Neuronal stem cell (in vitro differentiated cells): ENCODE results near the gene ZBTB42.

ENCODE experiments used
- DNase-seq: peaks from one replicate; pipeline ENCODE4 v3.0.0-alpha.2; 2013; ENCODE audit warnings: low spot score
- H2AFZ ChIP-seq: one replicate; pipeline ENCODE4 v1.6.1; 2013; ENCODE audit warnings: mild to moderate bottlenecking, low read length, inconsistent platforms
- H2AK5ac ChIP-seq: 2 replicates; pipeline ENCODE4 v1.6.1; 2013; ENCODE audit warnings: low read depth, mild to moderate bottlenecking, inconsistent platforms, low read length, moderate library complexity, mixed read lengths
- H2BK120ac ChIP-seq: 2 replicates; pipeline ENCODE4 v1.6.1; 2013; ENCODE audit warnings: low read depth, mild to moderate bottlenecking, inconsistent platforms, low read length, moderate library complexity, mixed read lengths
- H2BK12ac ChIP-seq: one replicate; pipeline ENCODE4 v1.6.1; 2013; ENCODE audit warnings: low read length, inconsistent platforms
- H2BK15ac ChIP-seq: 2 replicates; pipeline ENCODE4 v1.6.1; 2013; ENCODE audit warnings: mild to moderate bottlenecking, low read length, inconsistent platforms, mixed read lengths
- H2BK5ac ChIP-seq: one replicate; pipeline ENCODE4 v1.6.1; 2013; ENCODE audit warnings: inconsistent platforms, mild to moderate bottlenecking, low read length, moderate library complexity
- H3K14ac ChIP-seq: one replicate; pipeline ENCODE4 v1.6.1; 2013; ENCODE audit warnings: low read length, inconsistent platforms
- H3K18ac ChIP-seq: 2 replicates; pipeline ENCODE4 v1.6.1; 2013; ENCODE audit warnings: low read length, inconsistent platforms
- H3K23ac ChIP-seq: 2 replicates; pipeline ENCODE4 v1.6.1; 2013; ENCODE audit warnings: low read depth, mild to moderate bottlenecking, mixed read lengths, low read length, inconsistent platforms; ENCODE audit not compliant: poor library complexity
- H3K27ac ChIP-seq: replicated peaks from 3 replicates; pipeline ENCODE4 v1.5.1; 2013; ENCODE audit warnings: low read length, inconsistent platforms
- H3K27me3 ChIP-seq, 3 experiments: 2 replicates each; pipeline ENCODE4 v1.6.1; 2013; ENCODE audit warnings: low read length in 3 of 3, mild to moderate bottlenecking in 2 of 3, inconsistent platforms in 1 of 3, low read depth in 1 of 3, mixed read lengths in 1 of 3, moderate library complexity in 1 of 3; ENCODE audit not compliant: control insufficient read depth in 3 of 3, insufficient read depth in 3 of 3
- H3K36me3 ChIP-seq, 2 donors: replicated peaks in 1 of 2; 2 replicates each; pipeline ENCODE4 v1.6.1; 2013; ENCODE audit warnings: low read length in 2 of 2; ENCODE audit not compliant: control insufficient read depth in 2 of 2, insufficient read depth in 2 of 2
- H3K4ac ChIP-seq: 2 replicates; pipeline ENCODE4 v1.6.1; 2013; ENCODE audit warnings: inconsistent platforms, mild to moderate bottlenecking, low read length, moderate library complexity
- H3K4me1 ChIP-seq, 2 donors: 1 replicate in 1 of 2; 2 replicates in 1 of 2; pipeline ENCODE4 v1.6.1; 2013; ENCODE audit warnings: low read length in 2 of 2, low read depth in 1 of 2; ENCODE audit not compliant: control insufficient read depth in 2 of 2, insufficient read depth in 1 of 2
- H3K4me2 ChIP-seq: one replicate; pipeline ENCODE4 v1.6.1; 2013; ENCODE audit warnings: mild to moderate bottlenecking, low read length, inconsistent platforms; ENCODE audit not compliant: insufficient read depth, poor library complexity, severe bottlenecking
- H3K4me3 ChIP-seq, 2 donors: 2 replicates each; pipeline ENCODE4 v1.5.1; 2013; ENCODE audit warnings: low read length in 2 of 2, mild to moderate bottlenecking in 2 of 2, inconsistent platforms in 1 of 2, moderate library complexity in 1 of 2
- H3K79me1 ChIP-seq: one replicate; pipeline ENCODE4 v1.6.1; 2013; ENCODE audit warnings: low read depth, mild to moderate bottlenecking, inconsistent platforms, low read length, moderate library complexity
- H3K9ac ChIP-seq: one replicate; pipeline ENCODE4 v1.6.1; 2013; ENCODE audit warnings: mild to moderate bottlenecking, low read depth, low read length, inconsistent platforms; ENCODE audit not compliant: poor library complexity
- H3K9me3 ChIP-seq, 2 donors: replicated peaks in 1 of 2; 2 replicates each; pipeline versions ENCODE3 to v1.6.1; 2013; ENCODE audit warnings: low read length in 2 of 2, mild to moderate bottlenecking in 2 of 2, inconsistent platforms in 1 of 2, low read depth in 1 of 2, mixed read lengths in 1 of 2, moderate library complexity in 1 of 2; ENCODE audit not compliant: control insufficient read depth in 2 of 2, insufficient read depth in 1 of 2
- H4K8ac ChIP-seq: one replicate; pipeline ENCODE4 v1.6.1; 2013; ENCODE audit warnings: low read depth, mild to moderate bottlenecking, inconsistent platforms, low read length, moderate library complexity
- H4K91ac ChIP-seq: one replicate; pipeline ENCODE4 v1.6.1; 2013; ENCODE audit warnings: low read length, low read depth, mild to moderate bottlenecking, inconsistent platforms; ENCODE audit not compliant: poor library complexity
- WGBS, 2 donors: extraction: QIAGEN DNeasy Blood & Tissue Kit; methylation state at CpG; one replicate each; pipeline ENCODE4 v1.1.7; 2013; ENCODE audit warnings: missing lambda C conversion rate in 2 of 2, mixed read lengths in 1 of 2; ENCODE audit not compliant: insufficient read length in 2 of 2, insufficient replicate concordance in 1 of 2; ENCODE audit errors: extremely low coverage in 2 of 2; 5-methylcytosine and 5-hydroxymethylcytosine counted together

The ZBTB42 gene

GRCh38 chr14:104819361-104819781 is 18.5 kb downstream of the ZBTB42 start:
- H2AFZ ChIP-seq, result no peak overlapping the region
- H3K18ac ChIP-seq, result no peak overlapping the region
- peaks cover 4 to 5% of the 10 kb centered on the region in 2 donors for H3K4me1 ChIP-seq
- H2AK5ac ChIP-seq, result no peak overlapping the region
- no peak overlapping the region for H3K4ac ChIP-seq
- peaks cover 0 to under 1% of the 10 kb centered on the region in 2 donors for H3K9me3 ChIP-seq
- H3K14ac ChIP-seq, result no peak overlapping the region
- H3K23ac ChIP-seq, result no peak overlapping the region
- no peak overlapping the region for H4K91ac ChIP-seq
- H2BK12ac ChIP-seq, result no peak overlapping the region
- H3K27ac ChIP-seq, result no peak overlapping the region
- no peaks in the 10 kb centered on the region for H3K79me1 ChIP-seq
- H2BK5ac ChIP-seq, result no peak overlapping the region
- no peak overlapping the region for H3K9ac ChIP-seq
- no peak overlapping the region for H4K8ac ChIP-seq
- H3K4me2 ChIP-seq, result no peak overlapping the region
- no peak for DNase-seq
- H2BK120ac ChIP-seq, result no peak overlapping the region
- no peak overlapping the region for H3K4me3 ChIP-seq
- H3K36me3 ChIP-seq, result peaks cover 0 to 11% of the 10 kb centered on the region in 2 donors
- no peak overlapping the region for H2BK15ac ChIP-seq
- peaks cover 0 to 3% (median 0%) of the 10 kb centered on the region in 3 experiments for H3K27me3 ChIP-seq
- WGBS, 2 donors, result no CpG with 5 or more reads among the region's 12 CpGs

GRCh38 chr14:104820669-104821228 is 19.8 kb downstream of the ZBTB42 start:
- Histone ChIP-seq H2AFZ (no peak overlapping the region), H4K91ac (no peak overlapping the region), H2BK12ac (no peak overlapping the region), H3K18ac (no peak overlapping the region), H2BK5ac (no peak overlapping the region), H3K36me3 (peaks cover 0 to 11% of the 10 kb centered on the region in 2 donors), H4K8ac (peak overlapping the region; percentile 84), H3K27me3 (peaks cover 2 to 16% (median 3%) of the 10 kb centered on the region in 3 experiments), H3K9me3 (peaks cover 5 to 7% of the 10 kb centered on the region in 2 donors), H3K23ac (no peak overlapping the region), H2BK120ac (no peak overlapping the region), H3K4me3 (no peak overlapping the region), H3K4me1 (peaks cover 3 to 4% of the 10 kb centered on the region in 2 donors), H3K4ac (no peak overlapping the region), H3K14ac (no peak overlapping the region), H3K27ac (no peak overlapping the region), H3K9ac (no peak overlapping the region), H2BK15ac (no peak overlapping the region), H3K4me2 (no peak overlapping the region), H3K79me1 (no peaks in the 10 kb centered on the region), H2AK5ac (no peak overlapping the region)
- no peak for DNase-seq
- WGBS, 2 donors, result no CpG with 5 or more reads among the region's 22 CpGs

- Histone ChIP-seq H3K18ac (no peak overlapping the region), H2BK120ac (no peak overlapping the region), H3K14ac (no peak overlapping the region), H3K4me2 (no peak overlapping the region), H3K4me3 (no peak overlapping the region), H2AK5ac (peak overlapping the region; percentile 14), H3K23ac (peak overlapping the region; percentile 60), H3K9me3 (peaks cover 5 to 7% of the 10 kb centered on the region in 2 donors), H2BK15ac (no peak overlapping the region), H3K79me1 (no peaks in the 10 kb centered on the region), H3K27ac (no peak overlapping the region), H3K4ac (no peak overlapping the region), H3K36me3 (peaks cover 0 to 11% of the 10 kb centered on the region in 2 donors), H2BK5ac (no peak overlapping the region), H3K4me1 (peaks cover 3 to 6% of the 10 kb centered on the region in 2 donors), H2AFZ (no peak overlapping the region), H4K8ac (peak overlapping the region; percentile 84), H2BK12ac (no peak overlapping the region), H3K27me3 (peaks cover 2 to 21% (median 4%) of the 10 kb centered on the region in 3 experiments), H3K9ac (peak overlapping the region; percentile 33), H4K91ac (no peak overlapping the region)
- no peak for DNase-seq
- no CpG with 5 or more reads among the region's 23 CpGs for WGBS, 2 donors
Observed at GRCh38 chr14:104821229-104821945, 20.5 kb downstream of the ZBTB42 start.

- H3K4me3 ChIP-seq, result no peak overlapping the region
- H2AK5ac ChIP-seq, result no peak overlapping the region
- peaks cover 5 to 7% of the 10 kb centered on the region in 2 donors for H3K9me3 ChIP-seq
- H2BK120ac ChIP-seq, result no peak overlapping the region
- H3K18ac ChIP-seq, result no peak overlapping the region
- no peak overlapping the region for H3K27ac ChIP-seq
- no peak for DNase-seq
- no peak overlapping the region for H3K9ac ChIP-seq
- no peak overlapping the region for H2AFZ ChIP-seq
- no peak overlapping the region for H4K8ac ChIP-seq
- H2BK5ac ChIP-seq, result no peak overlapping the region
- no peak overlapping the region for H2BK12ac ChIP-seq
- no peak overlapping the region for H3K4ac ChIP-seq
- H3K36me3 ChIP-seq, result peaks cover 0 to 11% of the 10 kb centered on the region in 2 donors
- H3K4me1 ChIP-seq, result peaks cover under 1 to 3% of the 10 kb centered on the region in 2 donors
- peaks cover under 1% of the 10 kb centered on the region for H3K79me1 ChIP-seq
- H3K23ac ChIP-seq, result no peak overlapping the region
- H3K27me3 ChIP-seq, result peaks cover 2 to 22% (median 5%) of the 10 kb centered on the region in 3 experiments
- no peak overlapping the region for H3K14ac ChIP-seq
- no peak overlapping the region for H2BK15ac ChIP-seq
- WGBS, 2 donors, result no CpG with 5 or more reads among the region's 27 CpGs
- H4K91ac ChIP-seq, result no peak overlapping the region
- no peak overlapping the region for H3K4me2 ChIP-seq
Observed at GRCh38 chr14:104821971-104822608, 21.2 kb downstream of the ZBTB42 start.
